Tibial nerve (tissue), 3 donors: ENCODE results near the gene PCYT1A.
"Not testable (repeated sequence)": the region's sequence is repeated elsewhere in the genome, so short reads cannot be mapped to it uniquely, and the experiment has no call there.

ENCODE experiments used
- POLR2A ChIP-seq, 2 donors: fragments of 450-650 bp; IDR thresholded peaks; one replicate each; pipeline ENCODE4 v1.6.1; 2017; ENCODE audit warnings: antibody characterized with exemption in 2 of 2, mild to moderate bottlenecking in 2 of 2, moderate library complexity in 2 of 2
- TF ChIP-seq, protein P1 (sequence below), 5 experiments: fragments of 200-600 bp in 3 of 5; fragments of 450-650 bp in 2 of 5; sonication (generic) in 3 of 5; IDR thresholded peaks; one replicate each; pipeline ENCODE4 v1.5.1; 2016 to 2019; ENCODE audit warnings: antibody characterized with exemption in 5 of 5, mild to moderate bottlenecking in 3 of 5, moderate library complexity in 2 of 5

DNA sequence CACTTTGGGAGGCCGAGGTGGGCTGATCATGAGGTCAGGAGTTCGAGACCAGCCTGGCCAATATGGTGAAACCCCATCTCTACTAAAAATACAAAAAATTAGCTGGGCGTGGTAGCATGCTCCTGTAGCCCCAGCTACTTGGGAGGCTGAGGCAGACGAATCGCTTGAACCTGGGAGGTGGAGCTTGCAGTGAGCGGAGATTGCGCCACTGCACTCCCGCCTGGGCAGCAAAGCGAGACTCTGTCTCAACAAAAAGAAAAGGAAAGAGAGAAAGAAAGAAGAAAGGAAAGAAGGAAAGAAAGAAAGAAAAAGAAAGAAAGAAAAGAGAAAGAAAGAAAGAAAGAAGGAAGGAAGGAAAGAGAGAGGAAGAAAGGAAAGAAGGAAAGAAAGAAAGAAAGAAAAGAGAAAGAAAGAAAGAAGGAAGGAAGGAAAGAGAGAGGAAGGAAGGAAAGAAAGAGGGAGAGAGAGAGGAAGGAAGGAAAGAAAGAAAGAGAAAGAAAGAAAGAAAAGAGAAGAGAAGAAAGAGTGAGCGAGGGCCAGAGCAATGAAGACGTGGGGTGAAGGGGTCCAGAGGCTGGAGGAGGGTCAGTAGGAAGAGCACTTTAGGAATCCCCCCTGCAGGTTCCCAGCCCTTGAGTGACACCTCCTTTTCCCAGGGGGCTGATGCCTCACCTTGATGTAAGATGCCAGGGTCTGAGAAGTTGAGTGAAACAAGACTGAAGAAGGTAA lies 77.4 kb downstream of the PCYT1A start:
- TF ChIP-seq, protein P1, sequence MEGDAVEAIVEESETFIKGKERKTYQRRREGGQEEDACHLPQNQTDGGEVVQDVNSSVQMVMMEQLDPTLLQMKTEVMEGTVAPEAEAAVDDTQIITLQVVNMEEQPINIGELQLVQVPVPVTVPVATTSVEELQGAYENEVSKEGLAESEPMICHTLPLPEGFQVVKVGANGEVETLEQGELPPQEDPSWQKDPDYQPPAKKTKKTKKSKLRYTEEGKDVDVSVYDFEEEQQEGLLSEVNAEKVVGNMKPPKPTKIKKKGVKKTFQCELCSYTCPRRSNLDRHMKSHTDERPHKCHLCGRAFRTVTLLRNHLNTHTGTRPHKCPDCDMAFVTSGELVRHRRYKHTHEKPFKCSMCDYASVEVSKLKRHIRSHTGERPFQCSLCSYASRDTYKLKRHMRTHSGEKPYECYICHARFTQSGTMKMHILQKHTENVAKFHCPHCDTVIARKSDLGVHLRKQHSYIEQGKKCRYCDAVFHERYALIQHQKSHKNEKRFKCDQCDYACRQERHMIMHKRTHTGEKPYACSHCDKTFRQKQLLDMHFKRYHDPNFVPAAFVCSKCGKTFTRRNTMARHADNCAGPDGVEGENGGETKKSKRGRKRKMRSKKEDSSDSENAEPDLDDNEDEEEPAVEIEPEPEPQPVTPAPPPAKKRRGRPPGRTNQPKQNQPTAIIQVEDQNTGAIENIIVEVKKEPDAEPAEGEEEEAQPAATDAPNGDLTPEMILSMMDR (IDR thresholded peaks at IDR 0.05): not testable (repeated sequence)
- TF ChIP-seq POLR2A (IDR thresholded peaks at IDR 0.05): not testable (repeated sequence)
